Activated T-cell treated with anti-CD3 and anti-CD28 coated beads for 24 hours (primary cell): ENCODE results near the gene VIPR1.
A peak's percentile ranks its signal among the peaks of the same experiment; 100 is the strongest.

Source experiments
- DNase-seq: peaks from one replicate; pipeline ENCODE4 v3.0.0-alpha.2; 2020; ENCODE audit warnings: low read depth

Gene VIPR1

DNA sequence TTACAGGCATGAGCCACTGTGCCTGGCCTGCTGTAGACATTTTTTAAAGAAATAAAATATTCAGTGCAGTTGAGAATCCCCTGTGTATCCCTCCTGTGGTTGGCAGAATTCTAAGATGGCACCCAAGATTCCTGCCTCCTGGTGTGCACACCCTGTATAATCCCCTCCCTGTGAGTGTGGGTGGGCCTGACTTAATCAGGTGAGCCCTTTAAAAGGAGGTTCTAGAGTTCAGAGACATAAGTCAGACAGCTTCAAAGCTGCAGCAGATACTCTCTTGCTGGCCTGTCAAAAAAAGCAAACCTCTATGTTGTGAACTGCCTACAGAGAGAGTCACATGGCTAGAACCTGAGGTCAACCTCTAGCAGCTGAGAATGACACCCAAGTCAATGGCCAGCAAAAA is 7.0 kb upstream of the VIPR1 start:
- no peak for DNase-seq

DNA sequence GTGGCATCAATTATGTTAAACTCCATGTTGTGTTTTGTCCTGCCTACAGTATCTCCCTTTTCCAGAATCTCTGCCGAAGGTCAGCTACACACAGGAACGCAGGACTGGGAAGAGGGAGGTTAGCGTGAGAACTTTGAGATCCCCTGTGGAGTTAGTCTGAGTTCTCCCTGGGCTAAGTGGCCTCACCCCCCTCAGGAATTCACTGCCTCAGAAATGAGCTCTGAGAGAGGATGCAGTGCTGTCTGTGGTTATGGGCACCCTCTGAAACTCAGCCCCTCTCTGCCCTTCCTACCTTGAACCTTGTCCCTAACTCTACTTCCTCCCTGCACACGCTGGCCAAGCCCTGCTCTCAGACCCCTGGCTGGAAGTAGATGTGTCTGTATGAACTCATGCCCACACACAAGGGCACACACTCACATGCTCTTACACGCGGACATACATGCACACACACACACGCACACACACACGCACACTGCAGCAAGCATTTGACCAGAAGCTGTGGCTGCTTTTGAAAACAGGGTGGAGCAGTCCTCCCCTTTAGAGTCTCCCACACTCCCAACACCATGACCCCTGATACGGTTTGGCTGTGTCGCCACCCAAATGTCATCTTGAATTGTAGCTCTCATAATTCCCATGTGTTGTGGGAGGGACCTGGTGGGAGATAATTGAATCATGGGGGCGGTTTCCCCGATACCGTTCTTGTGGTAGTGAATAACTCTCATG is 5.3 kb upstream of the VIPR1 start:
- no peak for DNase-seq

DNA sequence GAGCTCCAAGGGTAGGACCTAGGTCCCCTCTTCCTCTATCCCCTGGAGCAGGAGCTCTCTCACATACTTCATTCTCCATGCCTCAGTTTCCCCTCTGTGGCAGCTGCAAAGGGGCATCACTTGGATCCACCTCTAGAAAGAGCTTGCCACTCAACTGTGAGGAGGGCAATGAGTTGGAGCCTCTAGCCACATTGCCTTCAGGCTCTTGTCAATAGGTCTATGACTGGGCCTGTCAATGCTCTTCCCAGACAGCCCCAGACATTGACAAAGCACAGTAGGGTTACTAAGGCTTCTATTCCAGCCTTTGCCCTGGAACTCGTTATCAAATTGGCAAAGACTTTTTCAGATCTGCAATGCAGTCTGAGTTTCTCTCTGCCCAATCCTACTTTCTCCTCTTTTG is 4.4 kb upstream of the VIPR1 start:
- no peak for DNase-seq

DNA sequence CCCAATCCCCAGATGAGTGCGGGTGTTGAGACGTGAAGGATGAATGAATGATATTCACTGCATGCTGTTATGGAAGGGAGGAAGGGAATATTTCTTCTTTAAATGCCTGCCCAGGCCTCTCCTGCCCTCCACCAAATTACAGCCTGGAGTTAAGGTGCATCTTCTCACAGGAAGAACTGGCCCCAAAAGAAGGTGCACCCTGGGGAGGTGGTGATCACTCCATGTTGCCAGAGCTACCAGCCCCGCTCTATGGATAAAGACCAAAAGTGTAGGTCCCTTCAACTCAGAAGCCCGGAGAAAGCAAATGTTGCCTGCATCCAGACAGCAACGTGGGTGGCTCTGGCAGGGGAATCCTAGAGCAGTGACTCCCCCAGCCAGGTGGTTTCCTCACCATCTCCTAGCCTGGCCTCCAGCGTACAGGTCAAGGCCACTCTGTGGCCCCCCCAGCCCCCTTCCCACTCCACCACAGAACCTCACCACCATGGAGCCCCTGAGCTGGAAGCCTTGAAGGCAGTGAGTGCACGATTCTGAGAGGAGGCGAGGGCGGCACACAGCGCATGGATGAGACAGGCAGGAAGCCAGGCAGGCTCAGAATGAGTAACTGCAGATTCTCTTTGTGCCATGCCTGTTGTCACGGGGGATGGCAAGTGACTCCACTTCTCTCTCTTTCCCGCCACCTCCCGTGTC is 3.5 kb upstream of the VIPR1 start:
- DNase-seq: no peak

DNA sequence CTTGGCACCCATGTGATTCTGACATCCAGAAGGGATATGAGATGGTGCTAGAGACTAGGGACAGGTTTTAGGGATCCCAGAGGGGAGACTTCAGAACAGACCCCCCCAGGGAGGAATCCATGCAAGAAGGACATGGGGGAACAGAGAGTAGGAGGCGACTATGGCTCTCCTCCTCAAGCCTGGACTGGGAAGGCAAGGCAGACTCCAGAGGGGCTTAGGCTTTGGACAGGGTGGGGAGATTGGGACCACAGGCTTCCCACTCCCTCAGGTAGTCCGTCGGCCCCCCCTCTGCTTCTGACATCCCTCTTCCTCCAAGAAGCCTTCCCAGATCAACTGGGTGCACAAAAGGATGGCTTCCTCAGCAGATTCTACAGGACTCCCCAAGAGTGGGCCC is 3.0 kb upstream of the VIPR1 start:
- no peak for DNase-seq

DNA sequence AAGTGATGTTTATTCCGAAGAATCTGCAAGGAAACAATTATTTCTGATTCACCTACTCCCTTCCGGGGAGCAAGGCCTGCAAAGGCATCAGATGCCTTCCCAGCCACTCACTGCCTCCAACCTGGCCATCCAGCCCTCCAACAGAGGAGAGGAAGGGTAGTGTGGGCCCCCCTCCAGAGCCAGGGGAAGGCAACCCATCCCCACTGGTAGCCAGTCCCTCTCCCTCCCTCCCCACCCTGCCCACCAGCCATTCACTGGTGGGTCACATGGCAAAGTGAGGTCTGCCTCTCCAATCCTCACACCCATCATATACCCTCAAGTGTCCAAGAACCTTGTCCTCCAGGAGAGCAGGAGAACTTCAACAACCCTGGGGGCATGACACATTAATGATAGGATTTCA is 2.4 kb upstream of the VIPR1 start:
- DNase-seq: no peak

DNA sequence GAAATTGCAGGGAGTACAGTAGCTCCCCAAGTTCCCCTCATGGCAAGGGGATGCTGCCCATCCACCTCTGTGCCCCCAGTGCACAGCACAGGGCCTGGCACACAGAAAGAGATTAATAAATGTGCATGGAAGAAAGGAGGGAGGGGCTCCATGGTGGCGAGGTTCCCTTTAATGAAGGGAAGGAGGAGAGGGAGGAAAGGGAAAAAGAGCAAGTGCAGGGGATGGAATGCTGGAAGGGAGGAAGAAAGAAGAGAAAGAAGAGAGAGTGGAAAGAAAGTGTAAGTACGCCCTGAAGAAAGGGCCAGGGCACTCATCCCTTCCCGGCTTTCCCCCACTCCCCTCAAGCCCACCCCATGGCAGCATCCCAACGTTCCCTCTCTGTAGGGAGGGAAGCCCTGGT is 1.5 kb upstream of the VIPR1 start:
- no peak for DNase-seq

DNA sequence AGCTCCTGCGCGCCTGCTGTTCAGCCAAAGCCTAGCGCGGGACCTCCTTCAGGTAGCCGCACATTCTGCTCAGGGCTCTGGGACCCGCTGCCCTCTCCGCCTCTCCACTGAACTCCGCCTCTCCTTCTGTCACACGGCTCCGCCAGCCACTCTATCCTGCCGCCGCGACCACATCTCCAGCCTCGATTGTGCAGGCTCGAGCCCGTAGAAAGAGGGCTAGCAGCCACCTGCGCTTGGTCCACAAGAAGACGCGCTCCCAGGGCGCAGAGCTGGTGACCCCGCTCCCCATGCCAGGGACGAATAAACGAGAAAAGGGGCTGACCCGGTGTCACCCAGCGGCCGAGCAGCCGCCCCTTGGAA is 1.1 kb upstream of the VIPR1 start:
- no peak for DNase-seq

DNA sequence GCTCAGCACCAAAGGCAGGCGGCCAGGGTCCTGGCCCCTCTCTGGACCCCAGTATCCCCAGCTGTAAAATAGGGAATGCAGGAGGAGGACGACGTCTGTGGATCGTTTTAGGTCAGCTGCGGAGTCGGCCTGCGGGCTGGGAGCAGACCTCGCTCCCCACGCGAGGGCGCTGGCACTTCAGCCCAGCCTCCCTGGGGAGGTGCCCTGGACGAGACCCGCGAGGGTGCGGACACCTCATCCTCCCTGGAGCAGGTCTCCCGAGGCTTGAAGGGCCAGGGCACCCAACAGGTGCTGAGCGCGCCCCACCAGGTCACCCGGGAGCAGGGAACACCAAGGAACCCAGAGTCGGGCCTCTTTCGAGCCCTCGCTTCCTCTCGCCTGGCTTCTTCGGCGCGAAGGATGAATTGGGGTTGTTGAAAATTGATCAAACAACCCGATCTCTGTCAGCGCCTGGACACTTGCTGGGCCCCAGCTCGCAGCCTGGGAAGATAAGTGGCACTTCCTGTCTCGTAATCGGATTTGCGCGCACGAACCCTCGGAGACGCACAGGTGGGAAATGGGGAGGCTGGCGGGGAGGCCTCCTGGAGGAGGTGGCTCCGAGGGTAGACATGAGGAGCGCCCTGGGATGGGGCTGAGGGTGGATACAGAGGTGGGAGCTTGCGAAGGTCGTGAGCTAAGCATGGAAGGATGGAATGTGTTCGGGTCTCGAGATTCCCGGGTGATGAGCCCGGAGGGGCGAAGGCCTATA is 588 bp upstream of the VIPR1 start:
- DNase-seq: peak; percentile 46

DNA sequence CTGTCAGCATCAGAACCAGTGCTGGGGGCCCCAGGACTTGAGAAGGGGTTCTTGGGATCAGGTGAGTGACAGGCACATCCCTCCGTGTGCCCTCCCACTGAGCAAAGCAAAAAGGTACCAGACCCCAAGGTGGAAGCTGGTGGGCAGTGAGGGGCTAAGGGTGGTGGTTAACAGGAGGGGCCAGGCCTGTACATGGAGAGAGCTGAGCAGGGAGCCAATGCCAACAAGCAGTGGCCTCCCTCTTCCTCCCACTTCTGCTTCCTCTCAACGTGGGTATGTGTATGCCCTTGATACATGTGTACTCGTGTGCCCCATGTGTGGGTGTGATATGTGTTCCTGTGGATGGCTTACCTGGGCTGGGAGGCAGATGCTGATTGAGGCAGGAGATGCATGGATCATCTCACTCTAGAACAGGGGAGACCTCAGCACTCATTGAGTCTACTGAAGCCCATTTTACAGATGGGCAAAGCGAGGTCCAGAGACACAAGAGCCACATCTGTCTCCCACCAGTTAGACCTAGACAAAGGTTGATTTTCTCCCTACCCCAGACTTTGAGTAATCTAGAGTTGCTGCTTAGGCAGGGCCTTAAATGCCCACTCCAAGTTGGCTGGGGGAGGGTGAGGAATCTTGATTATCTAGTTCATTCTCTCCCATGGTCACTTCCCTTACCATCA is 945 bp downstream of the VIPR1 start:
- DNase-seq: no peak

DNA sequence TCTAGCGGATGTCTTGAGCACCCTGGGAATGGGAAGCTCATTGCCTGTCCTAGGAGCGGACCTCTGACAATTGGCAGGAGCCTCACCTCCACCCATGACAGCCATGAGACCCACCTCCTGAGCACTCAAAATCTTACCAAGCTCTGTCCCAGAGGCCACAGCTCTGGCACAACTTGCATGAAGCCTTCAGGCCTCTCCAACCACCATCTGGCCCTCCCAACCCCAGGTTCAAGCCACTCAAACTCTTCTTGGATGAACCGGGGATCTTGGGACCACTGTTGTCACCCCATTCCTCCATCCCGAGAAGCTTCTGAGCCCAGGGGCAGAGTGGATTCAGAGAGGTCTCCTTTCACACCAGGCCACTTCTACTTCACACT is 1.5 kb downstream of the VIPR1 start:
- no peak for DNase-seq

DNA sequence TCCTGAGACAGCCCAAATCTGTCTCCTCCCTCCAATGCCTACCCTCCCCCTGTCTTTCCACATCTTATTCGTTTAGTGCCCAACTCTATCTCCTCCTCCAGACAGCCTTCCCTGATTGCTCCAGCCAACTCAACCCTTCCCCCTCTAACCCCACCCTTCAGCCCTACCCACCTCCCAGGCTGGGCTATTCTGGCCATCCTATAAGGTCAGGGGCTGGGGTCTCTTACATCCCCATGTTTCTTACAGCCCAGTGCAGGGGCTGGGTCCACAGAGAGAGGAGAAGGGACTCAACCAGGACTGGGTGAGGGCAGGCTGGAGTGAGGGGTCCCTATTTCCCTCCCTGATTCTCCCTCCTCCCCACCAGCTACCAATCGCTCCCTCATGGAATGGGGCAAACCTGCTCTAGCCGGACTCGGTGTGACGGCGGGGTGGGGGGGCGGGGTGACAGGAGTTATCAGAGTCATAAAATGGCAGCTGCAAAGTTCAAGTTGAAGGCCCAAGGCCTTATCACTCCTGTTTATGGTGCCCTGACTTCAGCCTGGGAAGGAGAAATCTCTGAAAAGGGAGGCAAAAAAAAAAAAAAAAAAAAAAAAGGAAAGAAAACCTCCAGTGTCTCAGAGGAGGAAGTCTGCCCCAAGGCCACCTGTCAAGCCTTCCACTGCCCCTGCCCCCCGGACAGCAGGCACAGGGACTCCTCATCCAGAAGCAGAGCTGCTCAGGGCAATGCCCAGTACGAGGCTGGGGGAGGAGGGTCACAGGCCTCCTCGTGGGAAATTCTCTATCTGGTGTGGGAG is 2.1 kb downstream of the VIPR1 start:
- no peak for DNase-seq

DNA sequence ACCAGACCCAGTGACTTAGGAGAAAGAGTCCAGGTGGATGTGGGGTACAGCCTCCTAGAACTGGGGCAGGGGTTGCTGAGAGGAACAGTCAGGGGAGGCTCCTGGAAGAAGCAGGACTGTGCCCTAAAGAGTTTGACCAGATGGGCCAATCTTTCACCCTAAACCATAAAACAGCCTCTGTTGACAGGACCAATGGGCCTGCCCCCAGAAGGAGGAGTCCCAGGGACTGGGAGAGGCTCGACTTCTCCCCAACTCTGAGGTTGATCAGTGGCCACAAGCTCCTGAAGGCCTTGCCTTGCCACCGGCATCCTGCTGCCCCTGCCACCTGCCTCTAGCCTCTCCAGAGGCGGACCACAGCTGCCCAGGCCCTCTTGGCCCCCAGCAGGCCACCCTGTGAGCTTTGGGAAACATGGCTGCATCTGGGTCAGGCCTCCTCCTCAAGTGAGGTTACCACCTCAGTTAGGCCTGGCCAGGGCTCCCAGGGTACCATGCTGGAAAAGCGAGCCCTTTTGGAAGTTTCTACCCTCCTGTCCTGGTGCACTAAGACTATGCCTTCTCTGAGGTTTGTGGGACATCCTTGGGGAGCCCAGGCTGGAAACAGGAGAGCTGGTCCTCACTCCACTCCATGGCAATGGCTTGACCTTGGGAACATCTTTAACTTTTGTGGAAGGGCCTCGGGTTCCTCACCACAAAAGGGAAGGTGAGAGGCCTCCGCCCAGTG is 2.8 kb downstream of the VIPR1 start:
- DNase-seq: no peak

DNA sequence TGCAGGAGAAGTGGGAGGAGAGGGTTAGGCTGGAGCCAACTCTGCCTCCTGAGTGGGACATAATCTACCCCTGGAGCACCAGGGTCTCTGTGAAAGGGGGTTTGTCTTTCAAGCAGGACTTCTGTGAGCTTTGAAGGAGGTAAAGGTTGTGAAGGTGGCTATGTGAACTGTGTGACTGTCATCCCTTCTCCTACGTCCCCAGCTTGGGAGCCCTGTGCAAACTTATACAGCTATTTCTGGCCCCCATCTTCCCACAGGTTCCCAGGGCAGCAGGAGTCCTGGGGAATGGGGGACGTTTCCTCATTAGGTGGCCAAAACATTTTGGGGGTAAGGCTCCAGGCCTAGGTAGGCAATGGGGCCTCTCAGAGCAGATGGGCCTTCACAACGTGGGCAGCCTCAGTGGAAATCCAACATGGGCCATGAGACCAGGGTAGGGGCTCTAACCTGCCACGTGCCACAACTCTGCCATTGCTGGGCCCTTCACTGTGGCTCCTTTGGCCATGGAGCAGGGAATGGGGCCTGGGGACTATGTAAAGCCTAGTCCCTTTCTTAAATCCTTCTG is 3.5 kb downstream of the VIPR1 start:
- DNase-seq: no peak

DNA sequence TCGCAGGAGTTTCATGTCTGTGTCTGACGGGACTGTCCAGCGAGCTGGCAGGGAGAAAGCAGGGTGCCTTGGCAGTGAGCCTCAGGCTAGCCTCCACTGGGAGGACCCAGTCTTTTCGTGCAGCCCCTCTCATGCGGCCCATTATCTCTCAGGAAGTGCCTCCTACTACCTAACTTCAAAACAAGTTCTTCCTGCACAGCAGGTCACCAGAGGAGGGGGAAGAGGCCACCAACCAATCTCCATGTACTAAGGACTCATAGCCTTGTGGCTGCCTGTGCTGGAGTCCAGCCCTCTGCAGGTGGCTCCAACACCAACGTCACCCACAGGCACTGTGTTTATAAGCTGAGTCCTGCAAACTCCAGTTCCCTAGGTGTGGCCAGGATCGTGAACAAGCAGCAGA is 4.8 kb downstream of the VIPR1 start:
- no peak for DNase-seq

DNA sequence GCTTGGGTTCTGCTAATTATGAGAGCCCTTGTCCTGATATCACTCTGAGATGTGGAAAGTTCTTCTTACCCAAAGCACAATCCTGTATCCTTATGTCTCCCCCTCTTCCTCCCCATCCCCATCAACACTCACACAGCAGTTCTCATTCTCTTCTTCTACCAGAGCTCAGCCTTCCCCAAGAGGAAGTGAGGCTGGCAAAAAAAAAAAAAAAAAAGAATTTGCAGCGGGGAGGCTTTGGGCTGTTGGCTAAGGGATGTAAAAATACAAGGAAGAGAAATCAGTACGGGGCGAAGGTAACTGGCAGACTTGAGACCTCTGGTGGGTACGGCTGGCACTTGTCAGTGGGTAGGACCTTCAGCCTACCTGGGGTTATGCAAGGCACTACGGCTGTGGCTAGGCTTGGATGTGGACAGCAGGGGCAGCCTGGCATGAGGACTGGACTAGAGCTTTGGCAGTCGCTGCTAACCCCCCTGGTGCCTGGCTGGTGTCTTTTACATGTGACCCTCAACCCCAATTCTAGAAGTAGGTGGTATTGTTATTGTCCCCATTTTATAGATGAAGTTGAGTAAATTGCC is 5.4 kb downstream of the VIPR1 start:
- no peak for DNase-seq

DNA sequence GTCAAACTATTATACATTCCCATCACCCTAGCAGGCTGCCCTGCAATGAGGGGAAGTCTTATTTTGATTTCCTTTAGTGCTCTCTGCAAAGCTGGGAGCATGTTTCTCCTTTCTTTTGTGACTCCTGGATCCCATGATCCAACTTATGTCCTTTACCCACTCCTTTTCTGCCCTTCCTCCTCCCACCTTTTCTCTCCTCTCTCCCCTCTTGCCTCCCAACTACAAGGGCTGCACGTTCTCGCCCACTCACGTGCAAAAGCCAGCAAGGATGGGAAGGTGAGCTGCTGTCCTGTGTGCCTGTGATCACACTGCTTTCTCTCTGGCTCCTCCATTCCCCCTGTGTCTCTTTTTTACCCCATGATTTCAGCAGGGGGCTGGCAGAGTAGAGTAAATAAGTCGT is 6.1 kb downstream of the VIPR1 start:
- no peak for DNase-seq

DNA sequence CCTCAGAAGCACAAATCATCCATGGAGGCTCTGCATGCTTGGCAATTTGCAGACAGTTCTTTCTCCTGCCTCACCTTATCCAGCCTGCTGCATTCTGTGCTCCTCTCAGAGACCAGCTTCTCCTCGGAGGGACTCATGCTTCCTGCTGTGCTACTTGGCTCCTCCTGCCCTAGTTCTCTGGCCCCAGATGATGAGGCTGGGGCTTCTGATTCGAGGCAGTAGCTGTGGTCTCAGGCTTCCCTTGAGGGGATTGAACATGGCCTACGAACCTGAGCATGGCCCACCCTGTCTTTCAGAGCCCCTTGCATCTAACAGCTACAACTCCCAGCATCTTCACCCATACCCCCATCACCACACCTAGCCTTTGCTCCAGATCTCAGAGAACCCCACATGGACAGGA is 6.7 kb downstream of the VIPR1 start:
- no peak for DNase-seq

DNA sequence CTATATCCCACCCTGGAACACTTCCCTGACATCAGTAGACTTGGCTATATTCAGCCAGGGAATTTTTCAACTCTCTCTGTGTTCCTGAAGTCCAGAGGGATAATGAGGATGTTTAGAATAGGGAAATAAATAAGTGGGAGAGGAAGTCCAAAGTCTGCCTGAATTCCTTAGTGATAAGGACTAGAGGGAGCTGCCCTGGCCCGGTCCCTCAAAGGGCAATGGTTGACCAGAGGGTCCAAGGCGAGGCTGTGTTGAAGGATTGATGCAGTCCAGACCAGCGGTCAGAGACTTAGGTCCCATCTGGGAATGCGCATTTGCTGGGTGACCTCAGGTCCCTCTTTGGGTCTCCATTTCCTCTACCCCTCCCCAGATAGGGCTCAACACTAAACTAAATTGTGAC is 7.9 kb downstream of the VIPR1 start:
- DNase-seq: no peak

DNA sequence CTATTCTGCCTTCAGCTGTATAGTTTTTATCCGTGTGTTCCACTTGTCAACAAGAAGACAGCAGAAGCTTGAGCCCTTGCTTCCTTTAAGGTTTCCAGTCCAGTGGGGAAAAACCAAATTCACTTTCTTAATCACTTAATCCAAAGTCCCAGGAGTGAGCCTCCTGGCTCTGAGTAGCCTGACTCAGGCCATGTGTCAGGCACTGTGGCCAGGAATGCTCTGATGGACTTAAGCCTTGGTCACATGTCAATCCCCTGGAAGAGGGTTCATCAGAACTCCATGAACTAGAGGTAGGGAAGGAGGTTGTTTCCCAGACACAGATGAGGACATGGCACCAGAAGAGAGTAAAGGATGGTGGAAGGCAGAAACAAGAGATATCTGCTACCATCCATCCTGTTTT is 8.8 kb downstream of the VIPR1 start:
- DNase-seq: no peak

DNA sequence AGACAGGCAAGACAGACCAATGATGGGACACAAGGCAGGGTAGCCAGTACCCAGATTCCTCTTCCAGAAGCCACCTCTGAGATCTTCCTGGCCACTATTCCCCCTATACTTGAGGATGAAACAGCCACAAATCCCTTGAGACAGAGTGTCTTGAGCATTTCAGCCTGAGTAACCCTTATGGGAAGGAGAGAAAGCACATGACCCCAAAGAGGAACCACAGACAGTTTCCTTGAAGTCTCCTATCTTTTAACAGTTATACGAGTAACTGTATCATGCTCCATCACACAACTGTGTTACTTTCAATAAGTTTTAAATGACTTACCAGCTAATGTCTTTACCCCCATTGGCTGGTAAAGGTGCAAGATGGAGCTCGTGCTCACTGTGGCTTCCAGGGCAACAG is 9.3 kb downstream of the VIPR1 start:
- DNase-seq: no peak
